Astrocyte of the spinal cord (primary cell): Measurements from ENCODE around the gene PCLO.

Experiments used
- DNase-seq: peaks from one replicate; pipeline ENCODE4 v3.0.0; 2011; ENCODE audit warnings: low read depth, low spot score
- H3K4me3 ChIP-seq: 2 replicates; pipeline ENCODE4 v1.5.1; 2011; ENCODE audit warnings: low read depth, mild to moderate bottlenecking, low read length, moderate library complexity
- CTCF ChIP-seq: IDR thresholded peaks from 2 replicates; pipeline ENCODE4 v1.5.1; 2012; ENCODE audit warnings: low read depth, mild to moderate bottlenecking, low read length, inconsistent platforms
- in situ Hi-C: cut with HindIII; loops from 2 replicates; pipeline ENCODE4 v1.10.0; 2017; ENCODE audit warnings: low sequenced_read_pairs

PCLO gene

GRCh38 chr7:83162402-83163256, at the start of gene PCLO:
TSS of gene PCLO (minus strand) at chr7:83162884. CDS start at chr7:83162592, 292 bp downstream.
- DNase-seq = peak; percentile 81
- H3K4me3 ChIP-seq = peak within 1 kb of the TSS; percentile 62
- TF ChIP-seq CTCF = no peak
- in situ Hi-C loops = no loop called here

GRCh38 chr7:83211685-83212084, 49.0 kb upstream of the PCLO start:
- no peak overlapping the region for H3K4me3 ChIP-seq
- no peak for DNase-seq
- in situ Hi-C loops = no loop called here
- no peak for TF ChIP-seq CTCF

- H3K4me3 ChIP-seq = no peak overlapping the region
- DNase-seq = no peak
- in situ Hi-C loops = no loop called here
- TF ChIP-seq CTCF = no peak
Observed at GRCh38 chr7:83210479-83210878, 47.8 kb upstream of the PCLO start.

GRCh38 chr7:83204715-83205114, 42.0 kb upstream of the PCLO start:
- in situ Hi-C loops = no loop called here
- TF ChIP-seq CTCF = no peak
- DNase-seq = no peak
- no peak overlapping the region for H3K4me3 ChIP-seq

GRCh38 chr7:83201355-83201754, 38.7 kb upstream of the PCLO start:
- no peak for DNase-seq
- TF ChIP-seq CTCF = no peak
- in situ Hi-C loops = no loop called here
- H3K4me3 ChIP-seq = no peak overlapping the region

GRCh38 chr7:83190659-83191389, 28.1 kb upstream of the PCLO start:
- H3K4me3 ChIP-seq = no peak overlapping the region
- no peak for DNase-seq
- no peak for TF ChIP-seq CTCF
- in situ Hi-C loops = no loop called here
